GM20431 (cell line): ENCODE results near the gene LIMS2.

Source experiments
- in situ Hi-C: fragments of 300-500 bp; cut with MseI, MboI; formaldehyde crosslinking; loops from one replicate; pipeline ENCODE4 v1.15.0; 2020; ENCODE audit warnings: low sequenced_read_pairs; ENCODE audit not compliant: unreplicated experiment

The LIMS2 gene

GRCh38 chr2:127661072-127661649 is 14.2 kb downstream of the LIMS2 start:
- in situ Hi-C loops: no loop called here

GRCh38 chr2:127660291-127660578 is 15.1 kb downstream of the LIMS2 start:
- in situ Hi-C loops: no loop called here

GRCh38 chr2:127659408-127660290 is 15.7 kb downstream of the LIMS2 start:
- in situ Hi-C loops: no loop called here

GRCh38 chr2:127658641-127659407 is 16.5 kb downstream of the LIMS2 start:
- in situ Hi-C loops: no loop called here

GRCh38 chr2:127658146-127658545 is 17.2 kb downstream of the LIMS2 start:
- in situ Hi-C loops: no loop called here

GRCh38 chr2:127657232-127657595 is 18.1 kb downstream of the LIMS2 start:
- in situ Hi-C loops: no loop called here

GRCh38 chr2:127656569-127657231 is 18.6 kb downstream of the LIMS2 start:
- in situ Hi-C loops: no loop called here

GRCh38 chr2:127655209-127656073 is 19.9 kb downstream of the LIMS2 start:
- in situ Hi-C loops: no loop called here

- in situ Hi-C loops: no loop called here
Measured at GRCh38 chr2:127654838-127655175, 20.5 kb downstream of the LIMS2 start.

GRCh38 chr2:127654084-127654837 is 21.1 kb downstream of the LIMS2 start:
- in situ Hi-C loops: no loop called here

GRCh38 chr2:127653421-127654083 is 21.8 kb downstream of the LIMS2 start:
- in situ Hi-C loops: no loop called here

GRCh38 chr2:127652786-127653357 is 22.5 kb downstream of the LIMS2 start:
- in situ Hi-C loops: no loop called here

GRCh38 chr2:127651971-127652550 is 23.3 kb downstream of the LIMS2 start:
- in situ Hi-C loops: no loop called here

GRCh38 chr2:127651381-127651809 is 23.9 kb downstream of the LIMS2 start:
- in situ Hi-C loops: no loop called here

- in situ Hi-C loops: no loop called here
Measured at GRCh38 chr2:127650785-127651380, 24.4 kb downstream of the LIMS2 start.

GRCh38 chr2:127650041-127650784 is 25.1 kb downstream of the LIMS2 start:
- in situ Hi-C loops: no loop called here

- in situ Hi-C loops: no loop called here
Measured at GRCh38 chr2:127649684-127650040, 25.7 kb downstream of the LIMS2 start.
